A549 treated with GW870086 at 1 μM for 4 hours (cell line): ENCODE data around the gene NFIC. TPM values are rescaled to one million over a fixed set of nuclear protein-coding genes. Genes with fewer than 3 reads are reported as not detected.

Experiments
- total RNA-seq: library from RNA; stranded (reverse); fragments of 200-300 nt; extraction: Qiagen RNA extraction; gene quantifications from 5 replicates; pipeline ENCODE4 v1.2.3, GENCODE V29; 2022; ENCODE audit warnings: low read depth

The NFIC gene
- total RNA-seq, result 34.2 to 42.9 TPM (median 39.8 TPM) in 5 replicates

DNA sequence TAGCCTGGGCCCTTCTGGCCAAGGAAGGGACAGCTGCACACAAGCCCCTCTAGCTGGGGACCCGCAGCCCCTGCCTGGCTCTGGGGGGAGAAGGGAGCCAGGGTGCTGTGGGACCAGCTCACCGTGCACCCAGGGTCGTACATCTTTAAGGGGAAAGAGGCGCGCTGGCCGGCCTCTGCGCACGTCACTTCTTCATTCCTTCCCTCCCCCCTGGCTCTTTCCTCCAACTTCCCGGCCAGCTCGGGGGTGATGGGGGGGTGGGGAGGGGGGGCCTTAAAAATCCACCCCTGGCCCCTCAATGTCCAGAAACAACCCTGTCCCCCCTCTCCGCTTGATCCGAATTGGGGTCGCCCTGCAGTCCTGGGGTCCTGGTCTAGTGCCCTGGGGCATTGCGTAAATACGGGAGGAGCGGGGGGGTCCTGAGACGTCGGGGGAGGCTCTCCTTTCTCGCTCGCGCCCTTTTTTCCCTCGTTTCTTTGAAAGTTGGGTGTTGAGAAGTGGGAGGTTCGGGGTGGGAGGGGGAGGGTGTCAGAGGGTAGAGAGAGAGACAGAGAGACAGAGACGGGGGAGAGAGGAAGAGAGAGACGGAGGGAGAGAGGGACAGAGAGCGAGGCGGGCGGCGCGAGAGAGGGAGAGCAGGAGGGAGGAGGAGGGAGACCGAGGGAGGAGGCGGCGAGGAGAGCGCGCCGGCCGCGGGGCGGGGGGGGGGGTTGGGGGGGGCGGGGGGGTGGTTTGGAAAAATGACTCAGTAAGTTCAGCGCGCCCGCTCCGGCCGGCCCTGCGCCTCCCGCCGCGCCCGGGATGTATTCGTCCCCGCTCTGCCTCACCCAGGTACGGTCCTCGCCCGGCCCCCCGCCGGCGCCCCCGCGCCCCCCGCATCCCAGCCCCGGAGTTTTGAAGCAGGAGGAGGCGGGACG lies at the start of gene NFIC:
TSS of gene NFIC (plus strand) at position 748 of the 917 bp plus-strand sequence. CDS start at position 802, 54 bp downstream.

DNA sequence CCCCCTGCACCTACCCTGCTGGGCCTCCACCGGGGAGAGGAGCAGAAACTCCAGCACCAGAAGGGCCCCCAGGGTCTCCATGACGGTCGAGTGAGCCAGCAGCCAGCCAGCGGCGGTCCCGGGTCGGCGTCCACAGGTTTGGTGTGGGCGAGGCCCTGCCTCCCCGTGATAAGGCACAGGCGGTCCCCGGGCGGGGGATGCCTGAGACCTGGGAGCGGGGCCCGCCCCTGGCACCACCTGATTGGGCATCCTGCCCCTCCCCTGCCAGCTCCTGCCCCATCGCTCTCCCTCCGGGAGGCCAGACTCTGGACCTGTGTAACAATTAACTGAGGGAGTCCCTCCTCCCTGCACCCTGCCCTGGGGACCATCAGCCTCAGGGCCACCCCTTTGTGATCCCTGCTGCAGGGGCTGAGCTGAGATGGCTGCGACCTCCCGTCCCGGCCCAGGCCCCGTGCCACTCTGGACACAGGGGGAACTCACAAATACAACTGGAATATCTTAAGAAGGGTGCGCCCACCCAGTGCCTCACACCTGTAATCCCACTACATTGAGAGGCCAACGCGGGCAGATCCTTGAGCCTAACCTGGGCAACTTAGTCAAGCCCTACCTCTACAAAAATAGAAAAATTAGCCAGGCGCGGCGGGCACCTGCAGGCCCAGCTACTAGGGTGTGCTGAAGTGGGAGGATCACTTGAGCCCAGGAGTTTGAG lies 114.2 kb downstream of the NFIC start, which contains the start of gene SMIM24:
TSS of gene SMIM24 (minus strand) at position 143 of the 709 bp plus-strand sequence. CDS start at position 81, 62 bp downstream.

DNA sequence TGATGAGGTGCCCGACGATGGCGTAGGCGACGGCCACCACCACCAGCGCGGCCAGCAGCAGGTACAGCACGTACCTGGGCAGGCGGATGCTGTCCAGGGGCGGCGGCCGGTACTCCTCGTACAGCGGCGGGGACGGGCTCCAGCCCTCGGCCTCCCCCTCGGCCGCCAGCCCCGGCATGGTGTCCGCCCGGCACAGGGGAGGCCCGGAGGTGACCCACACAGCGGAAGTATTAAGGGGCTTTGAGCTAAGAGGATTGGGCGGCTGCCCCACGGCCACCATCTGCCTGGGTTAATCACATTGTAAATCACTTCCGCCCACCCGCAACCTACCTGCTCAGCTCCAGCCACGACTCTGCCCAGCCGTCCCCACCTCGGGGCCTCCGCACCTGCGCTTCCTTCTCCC lies 116.8 kb downstream of the NFIC start, which contains the start of gene SMIM44:
TSS of gene SMIM44 (minus strand) at position 216 of the 403 bp plus-strand sequence. CDS start at position 178, 38 bp downstream.

DNA sequence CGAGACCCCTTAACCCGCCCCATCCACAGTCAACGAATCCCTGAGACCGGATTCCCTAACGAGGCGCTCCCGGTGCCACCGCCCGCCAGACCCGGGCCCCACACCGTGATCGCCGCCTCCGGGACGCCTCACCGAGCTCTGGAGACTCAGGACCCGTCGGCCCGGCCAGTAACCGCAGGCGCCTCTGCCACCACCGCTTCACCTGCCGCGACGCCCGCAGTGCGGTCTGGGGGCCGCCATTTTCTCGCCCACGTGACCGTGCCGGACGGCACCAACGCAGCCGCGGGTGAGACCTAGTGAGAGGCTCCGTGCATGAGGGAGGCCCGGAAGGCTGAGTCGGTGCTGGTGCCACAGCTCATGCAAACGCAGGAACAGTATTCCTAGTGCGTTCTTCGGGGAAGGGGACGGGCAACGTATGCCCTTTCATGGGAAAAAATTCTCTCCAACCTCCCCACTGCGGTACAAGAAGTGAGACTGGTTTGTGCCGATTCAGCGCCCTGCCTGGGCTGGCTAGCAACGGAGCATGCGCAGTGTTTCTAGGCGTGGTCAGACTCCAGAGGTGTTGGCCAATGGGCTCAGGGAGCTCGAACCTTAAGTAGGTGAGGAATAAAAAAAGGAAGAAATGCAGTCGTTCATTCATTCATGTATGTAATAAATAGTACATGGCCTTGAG lies 134.2 kb downstream of the NFIC start, which contains the start of gene DOHH:
TSS of gene DOHH (minus strand) at position 246 of the 673 bp plus-strand sequence. CDS start 3,860 bp downstream, outside the sequence.

DNA sequence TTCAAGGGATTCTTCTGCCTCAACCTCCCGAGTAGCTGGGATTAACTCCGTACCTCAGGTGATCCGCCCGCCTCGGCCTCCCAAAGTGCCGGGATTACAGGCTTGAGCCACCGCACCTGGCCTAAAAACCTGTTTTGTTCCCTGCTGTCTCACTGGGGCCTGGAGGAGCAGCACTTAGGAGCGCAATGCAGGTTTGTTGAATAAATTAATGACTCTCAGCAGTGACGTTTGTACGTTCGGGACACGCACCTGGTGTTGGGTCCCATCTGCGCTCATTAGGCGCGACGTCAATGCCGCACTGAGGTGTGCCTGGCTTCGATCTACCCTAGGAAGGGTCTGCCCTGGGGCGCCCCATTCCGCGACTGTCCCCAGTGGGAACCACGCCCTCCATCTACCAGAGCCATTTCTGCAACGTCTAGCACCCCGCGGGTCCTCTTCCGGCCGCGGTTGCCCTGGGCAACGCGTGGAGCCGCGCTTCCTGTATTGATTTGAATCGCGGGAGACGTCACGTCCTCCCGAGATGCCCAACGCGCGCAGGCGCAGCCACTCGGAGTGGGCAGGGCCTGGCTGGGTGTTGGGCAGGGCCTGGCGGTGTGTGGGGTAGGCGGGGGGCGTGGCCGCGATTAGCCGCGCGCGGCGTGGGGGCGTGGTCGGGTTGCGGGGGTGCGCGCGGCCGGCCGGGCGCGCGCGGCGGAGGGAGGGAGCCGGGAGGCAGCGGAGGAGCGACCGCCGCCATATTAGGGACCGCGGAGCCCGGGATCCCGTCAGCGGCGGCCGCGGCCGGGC lies 139.4 kb downstream of the NFIC start, which contains the start of gene FZR1:
TSS of gene FZR1 (plus strand) at position 714 of the 786 bp plus-strand sequence. CDS start 16,679 bp downstream, outside the sequence.

Other genes starting within 250 kb of the NFIC start
- 0.08 to 0.11 TPM in 2 of 5 replicates, not detected in the others for gene GNA15, start 230.6 kb upstream of the NFIC start, total RNA-seq
- gene S1PR4, start 187.8 kb upstream of the NFIC start, total RNA-seq, result 0.08 to 0.19 TPM (median 0.15 TPM) in 4 of 5 replicates, not detected in the other
- gene NCLN, start 180.7 kb upstream of the NFIC start, total RNA-seq, result 68.1 to 96.6 TPM (median 88.6 TPM) in 5 replicates
- gene CELF5, start 141.9 kb upstream of the NFIC start, total RNA-seq, result 0.33 to 0.72 TPM (median 0.47 TPM) in 5 replicates
- 0.22 to 1.0 TPM (median 0.44 TPM) in 5 replicates for gene SMIM24, start 113.9 kb downstream of the NFIC start, total RNA-seq
- gene SMIM44, start 116.9 kb downstream of the NFIC start, total RNA-seq, result not detected in 5 replicates
- gene DOHH, start 134.1 kb downstream of the NFIC start, total RNA-seq, result 13.6 to 18.9 TPM (median 18.0 TPM) in 5 replicates
- 22.7 to 40.0 TPM (median 35.7 TPM) in 5 replicates for gene FZR1, start 139.7 kb downstream of the NFIC start, total RNA-seq
- not detected in 5 replicates for gene TEKTIP1, start 172.6 kb downstream of the NFIC start, total RNA-seq
- gene MFSD12, start 191.0 kb downstream of the NFIC start, total RNA-seq, result 115 to 157 TPM (median 152 TPM) in 5 replicates
- 46.3 to 67.7 TPM (median 63.2 TPM) in 5 replicates for gene HMG20B, start 206.4 kb downstream of the NFIC start, total RNA-seq
- gene GIPC3, start 218.9 kb downstream of the NFIC start, total RNA-seq, result 0.27 to 0.42 TPM (median 0.31 TPM) in 5 replicates
- gene TBXA2R, start 240.3 kb downstream of the NFIC start, total RNA-seq, result 0.74 to 1.2 TPM (median 0.99 TPM) in 5 replicates